Measurements from ENCODE around the gene DMRT1.

DNA sequence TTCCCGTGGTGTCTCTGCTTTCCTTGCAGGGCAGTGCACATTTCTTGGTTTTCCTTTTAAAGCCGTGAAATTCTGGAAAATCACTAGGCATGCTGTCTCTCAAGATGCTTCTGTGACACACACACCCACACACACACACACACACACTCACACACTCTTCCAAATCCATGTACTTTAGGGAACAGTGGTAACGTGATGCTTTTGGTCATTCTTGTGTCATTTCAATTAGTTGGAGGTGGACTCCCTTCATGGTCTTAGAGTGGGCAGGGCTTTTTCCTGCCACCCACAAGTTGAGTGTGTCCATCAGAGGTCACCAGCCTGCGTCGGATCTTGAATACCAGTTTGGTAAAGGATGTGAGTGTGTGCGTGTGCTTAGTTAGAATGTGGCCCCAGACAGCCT, 64.4 kb downstream of the DMRT1 start:
- TF ChIP-seq, protein P1, sequence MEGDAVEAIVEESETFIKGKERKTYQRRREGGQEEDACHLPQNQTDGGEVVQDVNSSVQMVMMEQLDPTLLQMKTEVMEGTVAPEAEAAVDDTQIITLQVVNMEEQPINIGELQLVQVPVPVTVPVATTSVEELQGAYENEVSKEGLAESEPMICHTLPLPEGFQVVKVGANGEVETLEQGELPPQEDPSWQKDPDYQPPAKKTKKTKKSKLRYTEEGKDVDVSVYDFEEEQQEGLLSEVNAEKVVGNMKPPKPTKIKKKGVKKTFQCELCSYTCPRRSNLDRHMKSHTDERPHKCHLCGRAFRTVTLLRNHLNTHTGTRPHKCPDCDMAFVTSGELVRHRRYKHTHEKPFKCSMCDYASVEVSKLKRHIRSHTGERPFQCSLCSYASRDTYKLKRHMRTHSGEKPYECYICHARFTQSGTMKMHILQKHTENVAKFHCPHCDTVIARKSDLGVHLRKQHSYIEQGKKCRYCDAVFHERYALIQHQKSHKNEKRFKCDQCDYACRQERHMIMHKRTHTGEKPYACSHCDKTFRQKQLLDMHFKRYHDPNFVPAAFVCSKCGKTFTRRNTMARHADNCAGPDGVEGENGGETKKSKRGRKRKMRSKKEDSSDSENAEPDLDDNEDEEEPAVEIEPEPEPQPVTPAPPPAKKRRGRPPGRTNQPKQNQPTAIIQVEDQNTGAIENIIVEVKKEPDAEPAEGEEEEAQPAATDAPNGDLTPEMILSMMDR (IDR thresholded peaks at IDR 0.05; ENCODE audit: low read length) = no peak
- no peak for TF ChIP-seq EZH2phosphoT487 (IDR thresholded peaks at IDR 0.05; ENCODE audit: low read length)
- TF ChIP-seq EZH2 (optimal IDR thresholded peaks at IDR 0.05; ENCODE audit: low read depth, low read length) = no peak

Data from MM.1S (cell line).